Activated T-cell treated with anti-CD3 and anti-CD28 coated beads, Interleukin-2, amount 50 U/mL, for 4 hours (primary cell): ENCODE data around the gene KCNJ1. TPM values are rescaled to one million over a fixed set of nuclear protein-coding genes. Genes with fewer than 3 reads are reported as not detected.

Source experiments
- ATAC-seq, 2 donors: fragments of 200-7000 bp; cut with Tn5 transposase; one replicate each; pipeline ENCODE4 v1.10.0; 2021
- DNase-seq: peaks from one replicate; pipeline ENCODE4 v3.0.0-alpha.2; 2020
- H3K27me3 Mint-ChIP-seq: one replicate; pipeline ENCODE4 v1.8.0; 2021; ENCODE audit warnings: low read depth, mixed read lengths
- H3K36me3 Mint-ChIP-seq: one replicate; pipeline ENCODE4 v1.8.0; 2022; ENCODE audit warnings: mixed read lengths; ENCODE audit not compliant: insufficient read depth
- H3K4me1 Mint-ChIP-seq: one replicate; pipeline ENCODE4 v1.8.0; 2021; ENCODE audit warnings: low read depth, mixed read lengths
- H3K4me3 Mint-ChIP-seq: one replicate; pipeline ENCODE4 v1.8.0; 2021; ENCODE audit warnings: mild to moderate bottlenecking, moderate library complexity, mixed read lengths
- H3K9me3 Mint-ChIP-seq: one replicate; pipeline ENCODE4 v1.8.0; 2021; ENCODE audit warnings: mixed read lengths
- total RNA-seq, 3 donors: library from RNA; stranded (reverse); gene quantifications; one replicate each; pipeline ENCODE4 v1.2.1, GENCODE V29; 2021

KCNJ1 gene
- not detected for total RNA-seq

- no peaks in the 10 kb centered on the region for H3K4me1 Mint-ChIP-seq
- no peak within 1 kb of the TSS for H3K4me3 Mint-ChIP-seq
- H3K27me3 Mint-ChIP-seq: no peaks in the 10 kb centered on the region
- ATAC-seq (no peak), DNase-seq (no peak)
- no peaks in the 10 kb centered on the region for H3K36me3 Mint-ChIP-seq
- H3K9me3 Mint-ChIP-seq: no peaks in the 10 kb centered on the region
These were observed at the start of gene KCNJ1 for GRCh38 chr11:128867277-128867676. Gene KCNJ1, minus strand, starts transcription at chr11:128867296. Its CDS starts 27,053 bp downstream, at chr11:128840243.

GRCh38 chr11:128916681-128917080 lies 49.6 kb upstream of the KCNJ1 start:
- Mint-ChIP-seq H3K36me3 (peaks cover 3% of the 10 kb centered on the region), H3K9me3 (no peaks in the 10 kb centered on the region), H3K27me3 (peaks cover 32% of the 10 kb centered on the region), H3K4me3 (no peak overlapping the region), H3K4me1 (peaks cover 2% of the 10 kb centered on the region)
- ATAC-seq: no peak
- DNase-seq: no peak

- peaks cover 3% of the 10 kb centered on the region for H3K36me3 Mint-ChIP-seq
- DNase-seq: no peak
- peaks cover 31% of the 10 kb centered on the region for H3K27me3 Mint-ChIP-seq
- H3K9me3 Mint-ChIP-seq: no peaks in the 10 kb centered on the region
- H3K4me3 Mint-ChIP-seq: no peak overlapping the region
- ATAC-seq: no peak
- H3K4me1 Mint-ChIP-seq: peaks cover 2% of the 10 kb centered on the region
These were observed 49.0 kb upstream of the KCNJ1 start for GRCh38 chr11:128916037-128916572.

- peaks cover 2% of the 10 kb centered on the region for H3K4me1 Mint-ChIP-seq
- H3K4me3 Mint-ChIP-seq: no peak overlapping the region
- H3K27me3 Mint-ChIP-seq: peaks cover 38% of the 10 kb centered on the region
- ATAC-seq: no peak
- no peak for DNase-seq
- H3K9me3 Mint-ChIP-seq: no peaks in the 10 kb centered on the region
- peaks cover 3% of the 10 kb centered on the region for H3K36me3 Mint-ChIP-seq
These were observed 48.0 kb upstream of the KCNJ1 start for GRCh38 chr11:128915149-128915521.

- H3K4me1 Mint-ChIP-seq: peaks cover 2% of the 10 kb centered on the region
- ATAC-seq: no peak
These were observed 47.4 kb upstream of the KCNJ1 start for GRCh38 chr11:128914216-128915148.

GRCh38 chr11:128913806-128914205 lies 46.7 kb upstream of the KCNJ1 start:
- no peaks in the 10 kb centered on the region for H3K9me3 Mint-ChIP-seq

More at GRCh38 chr11:128914216-128915148, 47.4 kb upstream of the KCNJ1 start:
- Mint-ChIP-seq H3K9me3 (no peaks in the 10 kb centered on the region), H3K27me3 (peaks cover 44% of the 10 kb centered on the region), H3K36me3 (peaks cover 3% of the 10 kb centered on the region), H3K4me3 (no peak overlapping the region)
- DNase-seq: no peak

GRCh38 chr11:128911701-128912100 lies 44.6 kb upstream of the KCNJ1 start:
- DNase-seq (no peak), ATAC-seq (no peak)
- Mint-ChIP-seq H3K9me3 (no peaks in the 10 kb centered on the region), H3K4me1 (peaks cover 5% of the 10 kb centered on the region), H3K36me3 (peaks cover 3% of the 10 kb centered on the region), H3K27me3 (peaks cover 52% of the 10 kb centered on the region), H3K4me3 (no peak overlapping the region)

More at GRCh38 chr11:128913806-128914205, 46.7 kb upstream of the KCNJ1 start:
- Mint-ChIP-seq H3K36me3 (peaks cover 3% of the 10 kb centered on the region), H3K4me3 (no peak overlapping the region), H3K27me3 (peaks cover 46% of the 10 kb centered on the region), H3K4me1 (no peaks in the 10 kb centered on the region)
- ATAC-seq: no peak
- DNase-seq: no peak

- Mint-ChIP-seq H3K27me3 (peaks cover 49% of the 10 kb centered on the region), H3K9me3 (no peaks in the 10 kb centered on the region), H3K36me3 (peaks cover 3% of the 10 kb centered on the region), H3K4me1 (peaks cover 6% of the 10 kb centered on the region), H3K4me3 (no peak overlapping the region)
- DNase-seq (no peak), ATAC-seq (no peak)
These were observed 44.1 kb upstream of the KCNJ1 start for GRCh38 chr11:128911239-128911638.

- no peaks in the 10 kb centered on the region for H3K36me3 Mint-ChIP-seq
- peaks cover 43% of the 10 kb centered on the region for H3K27me3 Mint-ChIP-seq
- no peak for ATAC-seq
- no peak for DNase-seq
- H3K4me3 Mint-ChIP-seq: no peak overlapping the region
- peaks cover 11% of the 10 kb centered on the region for H3K4me1 Mint-ChIP-seq
- no peaks in the 10 kb centered on the region for H3K9me3 Mint-ChIP-seq
These were observed 43.5 kb upstream of the KCNJ1 start for GRCh38 chr11:128910576-128910975.

GRCh38 chr11:128909438-128910125 lies 42.5 kb upstream of the KCNJ1 start:
- Mint-ChIP-seq H3K4me1 (peaks cover 11% of the 10 kb centered on the region), H3K27me3 (peaks cover 38% of the 10 kb centered on the region), H3K4me3 (no peak overlapping the region), H3K9me3 (no peaks in the 10 kb centered on the region), H3K36me3 (no peaks in the 10 kb centered on the region)
- DNase-seq: no peak
- no peak for ATAC-seq

GRCh38 chr11:128908391-128909246 lies 41.5 kb upstream of the KCNJ1 start:
- Mint-ChIP-seq H3K9me3 (no peaks in the 10 kb centered on the region), H3K4me3 (no peak overlapping the region), H3K27me3 (peaks cover 36% of the 10 kb centered on the region), H3K4me1 (peaks cover 11% of the 10 kb centered on the region), H3K36me3 (no peaks in the 10 kb centered on the region)
- ATAC-seq (no peak), DNase-seq (no peak)

- no peaks in the 10 kb centered on the region for H3K36me3 Mint-ChIP-seq
- no peak overlapping the region for H3K4me3 Mint-ChIP-seq
- DNase-seq (no peak), ATAC-seq (no peak)
- H3K9me3 Mint-ChIP-seq: no peaks in the 10 kb centered on the region
- H3K4me1 Mint-ChIP-seq: peaks cover 11% of the 10 kb centered on the region
- peaks cover 31% of the 10 kb centered on the region for H3K27me3 Mint-ChIP-seq
These were observed 40.5 kb upstream of the KCNJ1 start for GRCh38 chr11:128907585-128907984.

- Mint-ChIP-seq H3K4me3 (peak overlapping the region; percentile 79), H3K4me1 (peaks cover 11% of the 10 kb centered on the region), H3K9me3 (no peaks in the 10 kb centered on the region), H3K27me3 (peaks cover 25% of the 10 kb centered on the region), H3K36me3 (no peaks in the 10 kb centered on the region)
- ATAC-seq: no peak
- no peak for DNase-seq
These were observed 39.3 kb upstream of the KCNJ1 start for GRCh38 chr11:128906185-128907050.
